GM06990 (cell line): ENCODE data around the gene CHMP1B.

Experiments
- DNase-seq: peaks from one replicate; pipeline ENCODE4 v3.0.0-alpha.2; 2011; ENCODE audit not compliant: insufficient read length; ENCODE audit errors: extremely low read depth
- H3K27me3 ChIP-seq: replicated peaks from 2 replicates; pipeline ENCODE4 v1.6.0; 2011; ENCODE audit warnings: low read length; ENCODE audit not compliant: control insufficient read depth, insufficient read depth
- H3K36me3 ChIP-seq: 2 replicates; pipeline ENCODE4 v1.5.1; 2011; ENCODE audit warnings: low read length; ENCODE audit not compliant: control insufficient read depth, insufficient read depth
- H3K4me3 ChIP-seq: replicated peaks from 2 replicates; pipeline ENCODE4 v1.5.1; 2011; ENCODE audit warnings: low read depth, mild to moderate bottlenecking, control low read depth, low read length
- TF ChIP-seq, protein P1 (sequence below): IDR thresholded peaks from 2 replicates; pipeline ENCODE4 v1.5.1; 2011; ENCODE audit warnings: low read length, control low read depth, mild to moderate bottlenecking, inconsistent platforms; ENCODE audit not compliant: insufficient read depth, poor library complexity, severe bottlenecking

CHMP1B gene

DNA sequence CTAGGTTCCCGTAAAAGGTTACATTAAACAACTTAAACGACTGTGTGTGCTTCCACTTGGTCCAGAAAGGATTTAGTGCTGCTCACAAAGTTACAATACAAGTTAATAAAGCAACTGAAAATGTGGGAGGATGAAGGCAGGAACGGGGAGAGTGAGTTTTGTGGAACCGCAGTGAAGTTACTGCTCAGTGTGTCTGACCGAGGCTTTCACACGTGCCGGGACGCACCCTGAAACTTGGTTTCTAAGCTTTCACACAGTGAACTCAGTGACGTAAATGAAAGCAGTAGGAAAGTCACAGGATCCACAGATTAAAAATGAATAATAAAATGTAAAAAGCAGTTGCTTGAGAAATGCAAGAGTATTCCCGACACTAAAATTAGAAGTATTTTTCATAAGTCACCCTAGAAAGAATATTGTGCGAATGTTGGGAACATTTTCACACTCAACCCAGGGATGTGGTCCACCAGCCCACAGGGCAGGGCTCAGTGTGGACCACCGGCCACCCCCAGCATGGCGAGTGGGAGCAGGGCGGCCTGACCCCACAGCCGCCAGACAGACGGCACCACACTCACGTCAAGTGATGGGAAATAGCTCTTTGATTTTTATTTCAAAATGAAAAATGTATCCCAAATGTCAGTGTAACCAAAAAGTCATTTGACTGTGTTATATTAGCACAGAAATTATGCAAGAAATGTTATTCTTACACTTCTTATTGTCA lies 32.6 kb upstream of the CHMP1B start:
- DNase-seq = no peak
- Histone ChIP-seq H3K36me3 (no peaks in the 10 kb centered on the region), H3K4me3 (no peak overlapping the region), H3K27me3 (no peaks in the 10 kb centered on the region)
- TF ChIP-seq, protein P1, sequence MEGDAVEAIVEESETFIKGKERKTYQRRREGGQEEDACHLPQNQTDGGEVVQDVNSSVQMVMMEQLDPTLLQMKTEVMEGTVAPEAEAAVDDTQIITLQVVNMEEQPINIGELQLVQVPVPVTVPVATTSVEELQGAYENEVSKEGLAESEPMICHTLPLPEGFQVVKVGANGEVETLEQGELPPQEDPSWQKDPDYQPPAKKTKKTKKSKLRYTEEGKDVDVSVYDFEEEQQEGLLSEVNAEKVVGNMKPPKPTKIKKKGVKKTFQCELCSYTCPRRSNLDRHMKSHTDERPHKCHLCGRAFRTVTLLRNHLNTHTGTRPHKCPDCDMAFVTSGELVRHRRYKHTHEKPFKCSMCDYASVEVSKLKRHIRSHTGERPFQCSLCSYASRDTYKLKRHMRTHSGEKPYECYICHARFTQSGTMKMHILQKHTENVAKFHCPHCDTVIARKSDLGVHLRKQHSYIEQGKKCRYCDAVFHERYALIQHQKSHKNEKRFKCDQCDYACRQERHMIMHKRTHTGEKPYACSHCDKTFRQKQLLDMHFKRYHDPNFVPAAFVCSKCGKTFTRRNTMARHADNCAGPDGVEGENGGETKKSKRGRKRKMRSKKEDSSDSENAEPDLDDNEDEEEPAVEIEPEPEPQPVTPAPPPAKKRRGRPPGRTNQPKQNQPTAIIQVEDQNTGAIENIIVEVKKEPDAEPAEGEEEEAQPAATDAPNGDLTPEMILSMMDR = no peak

GRCh38 chr18:11819938-11820337 lies 31.3 kb upstream of the CHMP1B start:
- H3K27me3 ChIP-seq = no peaks in the 10 kb centered on the region
- DNase-seq = no peak
- no peak overlapping the region for H3K4me3 ChIP-seq
- TF ChIP-seq, protein P1 = no peak
- no peaks in the 10 kb centered on the region for H3K36me3 ChIP-seq

DNA sequence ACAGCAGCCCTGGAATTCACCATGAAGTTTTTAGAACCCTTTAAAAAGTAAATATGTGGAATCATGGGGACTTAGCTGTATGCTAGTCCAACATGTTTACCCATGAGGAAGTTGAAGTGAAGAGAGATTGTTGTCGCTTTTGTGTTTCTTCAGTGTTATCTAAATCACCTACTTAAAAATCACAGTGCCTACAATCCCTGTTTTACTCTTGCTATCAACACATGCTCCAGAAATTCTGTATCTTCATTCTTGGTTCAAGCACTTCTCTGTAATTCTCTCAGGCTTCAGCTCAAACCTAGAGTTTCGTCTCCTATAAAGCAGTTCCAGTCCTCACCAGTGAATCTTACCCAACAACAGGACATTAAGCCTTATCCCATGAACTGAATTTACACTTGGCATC lies 30.5 kb upstream of the CHMP1B start:
- TF ChIP-seq, protein P1 = no peak
- Histone ChIP-seq H3K36me3 (no peaks in the 10 kb centered on the region), H3K27me3 (no peaks in the 10 kb centered on the region), H3K4me3 (no peak overlapping the region)
- DNase-seq = no peak

DNA sequence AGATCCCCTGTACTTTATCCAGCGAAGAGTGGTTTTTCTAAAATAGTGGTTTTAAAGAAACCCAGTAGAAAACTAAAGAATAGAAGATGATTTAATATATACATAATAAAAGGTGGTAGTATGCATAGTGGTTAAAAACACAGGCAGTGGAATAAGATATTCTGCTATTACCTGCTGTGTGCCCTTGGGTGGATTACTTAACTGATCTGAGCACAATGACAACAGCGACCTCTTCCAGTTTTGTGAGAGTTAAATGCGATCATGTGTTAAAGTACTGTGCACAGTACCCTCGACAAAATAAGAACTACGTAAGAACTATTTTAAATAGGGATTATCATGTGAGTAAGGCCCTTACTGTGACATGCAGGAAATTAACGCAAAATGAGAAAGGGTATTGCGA lies 30.0 kb upstream of the CHMP1B start:
- Histone ChIP-seq H3K4me3 (no peak overlapping the region), H3K36me3 (no peaks in the 10 kb centered on the region), H3K27me3 (no peaks in the 10 kb centered on the region)
- DNase-seq = no peak
- TF ChIP-seq, protein P1 = no peak

- no peak for DNase-seq
- Histone ChIP-seq H3K4me3 (no peak overlapping the region), H3K27me3 (no peaks in the 10 kb centered on the region), H3K36me3 (no peaks in the 10 kb centered on the region)
- TF ChIP-seq, protein P1 = no peak
These were observed 29.5 kb upstream of the CHMP1B start for GRCh38 chr18:11821643-11822237.
